SK-N-SH treated with all-trans-retinoic acid at 6 μM for 48 hours (cell line): ENCODE results near the gene CEP164.

Experiments
- ARNTL ChIP-seq: fragments of 450-650 bp; formaldehyde crosslinking; IDR thresholded peaks from 2 replicates; pipeline ENCODE4 v1.5.0; 2020; ENCODE audit warnings: low read depth, mild to moderate bottlenecking, moderate library complexity, borderline replicate concordance
- CREB5 ChIP-seq: fragments of 250-450 bp; sonication (Bioruptor Pico); IDR thresholded peaks from 2 replicates; pipeline ENCODE4 v1.5.1; 2020; ENCODE audit warnings: low read depth, mild to moderate bottlenecking, moderate library complexity
- CSRNP3 ChIP-seq: fragments of 250-450 bp; sonication (Bioruptor Pico); IDR thresholded peaks from 2 replicates; pipeline ENCODE4 v1.5.1; 2021; ENCODE audit warnings: mild to moderate bottlenecking, moderate library complexity
- GLIS3 ChIP-seq: fragments of 250-450 bp; sonication (Bioruptor Pico); IDR thresholded peaks from 2 replicates; pipeline ENCODE4 v1.5.0; 2020; ENCODE audit warnings: mild to moderate bottlenecking, moderate library complexity
- POU6F1 ChIP-seq: fragments of 250-450 bp; sonication (Bioruptor Pico); IDR thresholded peaks from 2 replicates; pipeline ENCODE4 v1.8.0; 2021; ENCODE audit warnings: low read depth, mild to moderate bottlenecking, moderate library complexity, borderline replicate concordance
- PPARA ChIP-seq: fragments of 250-450 bp; sonication (Bioruptor Pico); IDR thresholded peaks from 2 replicates; pipeline ENCODE4 v1.5.0; 2020; ENCODE audit warnings: mild to moderate bottlenecking, borderline replicate concordance
- RARB ChIP-seq: fragments of 250-450 bp; sonication (Bioruptor Pico); IDR thresholded peaks from 2 replicates; pipeline ENCODE4 v1.8.0; 2021; ENCODE audit warnings: mild to moderate bottlenecking, moderate library complexity
- SNAI2 ChIP-seq: fragments of 250-450 bp; sonication (Bioruptor Pico); IDR thresholded peaks from 2 replicates; pipeline ENCODE4 v1.5.0; 2020; ENCODE audit warnings: mild to moderate bottlenecking, moderate library complexity
- ZC3H10 ChIP-seq: fragments of 250-450 bp; sonication (Bioruptor Pico); IDR thresholded peaks from 2 replicates; pipeline ENCODE4 v1.5.1; 2021; ENCODE audit warnings: mild to moderate bottlenecking, moderate library complexity
- ZFP3 ChIP-seq: fragments of 250-450 bp; sonication (Bioruptor Pico); IDR thresholded peaks from 2 replicates; pipeline ENCODE4 v1.5.0; 2020; ENCODE audit warnings: mild to moderate bottlenecking, moderate library complexity
- ZFP30 ChIP-seq: fragments of 450-650 bp; formaldehyde crosslinking; IDR thresholded peaks from 2 replicates; pipeline ENCODE4 v1.5.0; 2022; ENCODE audit warnings: mild to moderate bottlenecking, moderate library complexity
- TF ChIP-seq, protein P1 (sequence below): fragments of 250-450 bp; sonication (Bioruptor Pico); IDR thresholded peaks from 2 replicates; pipeline ENCODE4 v1.8.0; 2020; ENCODE audit warnings: mild to moderate bottlenecking, moderate library complexity, borderline replicate concordance

DNA sequence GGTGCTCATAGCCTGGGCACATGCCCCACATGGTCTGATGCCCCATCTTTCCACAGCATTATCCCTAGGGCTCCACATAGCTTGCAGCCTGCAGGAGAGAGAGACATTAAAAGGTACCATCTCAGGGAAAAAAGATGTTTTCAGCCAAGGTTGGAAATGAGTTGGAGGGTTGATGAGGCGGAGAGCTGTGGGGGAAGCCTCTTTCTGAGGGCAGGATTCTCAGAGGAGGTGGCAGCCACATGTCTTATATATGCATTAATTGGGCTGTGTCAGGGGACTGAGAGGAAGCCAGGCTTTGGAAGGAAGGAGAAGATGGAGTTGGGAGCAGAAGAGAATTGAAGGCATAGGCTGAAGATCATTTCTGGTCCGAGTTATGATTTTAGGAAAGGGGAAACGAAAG is 57.8 kb downstream of the CEP164 start:
- no peak for TF ChIP-seq SNAI2 (CRISPR knock-in tag)
- no peak for TF ChIP-seq ZFP30 (CRISPR knock-in tag)
- TF ChIP-seq ARNTL (CRISPR knock-in tag): no peak
- TF ChIP-seq PPARA (CRISPR knock-in tag): no peak
- no peak for TF ChIP-seq CREB5 (CRISPR knock-in tag)
- TF ChIP-seq, protein P1, sequence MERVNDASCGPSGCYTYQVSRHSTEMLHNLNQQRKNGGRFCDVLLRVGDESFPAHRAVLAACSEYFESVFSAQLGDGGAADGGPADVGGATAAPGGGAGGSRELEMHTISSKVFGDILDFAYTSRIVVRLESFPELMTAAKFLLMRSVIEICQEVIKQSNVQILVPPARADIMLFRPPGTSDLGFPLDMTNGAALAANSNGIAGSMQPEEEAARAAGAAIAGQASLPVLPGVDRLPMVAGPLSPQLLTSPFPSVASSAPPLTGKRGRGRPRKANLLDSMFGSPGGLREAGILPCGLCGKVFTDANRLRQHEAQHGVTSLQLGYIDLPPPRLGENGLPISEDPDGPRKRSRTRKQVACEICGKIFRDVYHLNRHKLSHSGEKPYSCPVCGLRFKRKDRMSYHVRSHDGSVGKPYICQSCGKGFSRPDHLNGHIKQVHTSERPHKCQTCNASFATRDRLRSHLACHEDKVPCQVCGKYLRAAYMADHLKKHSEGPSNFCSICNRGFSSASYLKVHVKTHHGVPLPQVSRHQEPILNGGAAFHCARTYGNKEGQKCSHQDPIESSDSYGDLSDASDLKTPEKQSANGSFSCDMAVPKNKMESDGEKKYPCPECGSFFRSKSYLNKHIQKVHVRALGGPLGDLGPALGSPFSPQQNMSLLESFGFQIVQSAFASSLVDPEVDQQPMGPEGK (CRISPR knock-in tag): no peak
- no peak for TF ChIP-seq GLIS3 (CRISPR knock-in tag)
- no peak for TF ChIP-seq POU6F1 (CRISPR knock-in tag)
- no peak for TF ChIP-seq CSRNP3
- no peak for TF ChIP-seq ZFP3
- no peak for TF ChIP-seq RARB (CRISPR knock-in tag)
- no peak for TF ChIP-seq ZC3H10 (CRISPR knock-in tag)
